HG02885 (cell line): ENCODE measurements around the gene SV2C.

Experiments
- ATAC-seq: cut with Tn5 transposase; IDR thresholded peaks from one replicate; pipeline ENCODE4 v1.9.1; 2021; ENCODE audit warnings: mild to moderate bottlenecking; ENCODE audit not compliant: unreplicated experiment, poor library complexity

SV2C gene

DNA sequence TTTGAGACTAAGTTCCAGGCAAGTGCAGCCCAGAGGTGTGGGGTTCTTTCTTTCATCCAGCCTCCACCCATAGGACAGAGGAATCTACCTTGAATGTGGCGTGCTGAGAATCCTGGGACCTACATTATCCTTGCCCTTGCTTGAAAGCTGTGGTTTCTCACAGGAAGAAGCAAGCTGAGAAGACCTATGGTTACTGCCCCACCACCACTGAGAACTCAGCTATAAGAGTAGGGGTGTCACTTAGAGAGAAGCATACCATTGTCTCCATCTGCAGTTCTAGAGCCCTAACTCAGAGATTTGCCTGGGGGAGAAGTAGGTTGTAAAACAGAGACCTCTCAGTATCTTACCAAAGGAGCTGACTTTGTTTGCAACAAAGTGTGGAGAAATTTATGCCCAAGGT, 72.4 kb downstream of the SV2C start:
- no peak for ATAC-seq

GRCh38 chr5:76162335-76162734, 79.2 kb downstream of the SV2C start:
- no peak for ATAC-seq

- no peak for ATAC-seq
These were observed 80.0 kb downstream of the SV2C start for GRCh38 chr5:76163111-76163628.

GRCh38 chr5:76165029-76165428, 81.8 kb downstream of the SV2C start:
- ATAC-seq = no peak

- ATAC-seq = no peak
These were observed 82.7 kb downstream of the SV2C start for GRCh38 chr5:76165711-76166374.

DNA sequence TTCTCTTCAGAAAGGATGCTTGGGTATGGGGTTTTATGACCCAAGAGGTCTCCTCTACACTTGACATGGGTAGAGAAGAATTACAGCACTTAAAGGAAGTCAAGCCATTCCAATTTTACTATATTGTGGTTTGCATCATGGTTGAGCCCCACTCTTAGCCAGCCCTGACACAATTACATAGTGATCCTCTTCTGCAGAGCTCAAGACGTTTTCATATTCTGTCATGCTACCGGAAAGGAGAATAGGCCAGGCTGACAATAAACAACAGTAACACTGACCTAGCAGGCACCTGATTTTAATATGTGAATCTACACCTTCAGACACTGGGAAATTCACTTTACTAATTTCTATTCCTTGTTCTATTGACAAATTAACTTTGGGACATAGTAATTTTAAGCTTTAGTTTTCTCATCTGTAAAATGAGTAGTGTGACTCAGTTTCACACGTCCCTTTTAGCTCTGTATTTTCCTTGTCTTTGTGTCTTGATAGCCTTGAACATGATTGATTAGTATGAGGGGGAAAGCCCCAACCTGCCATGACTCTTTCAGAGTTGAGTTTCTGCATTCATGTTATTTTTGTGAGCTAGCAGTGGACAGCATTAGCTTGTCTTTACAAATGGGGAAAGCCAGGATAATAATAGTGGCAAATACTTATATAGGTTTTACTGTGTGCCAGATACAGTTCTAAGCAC, 83.8 kb downstream of the SV2C start:
- ATAC-seq = no peak

DNA sequence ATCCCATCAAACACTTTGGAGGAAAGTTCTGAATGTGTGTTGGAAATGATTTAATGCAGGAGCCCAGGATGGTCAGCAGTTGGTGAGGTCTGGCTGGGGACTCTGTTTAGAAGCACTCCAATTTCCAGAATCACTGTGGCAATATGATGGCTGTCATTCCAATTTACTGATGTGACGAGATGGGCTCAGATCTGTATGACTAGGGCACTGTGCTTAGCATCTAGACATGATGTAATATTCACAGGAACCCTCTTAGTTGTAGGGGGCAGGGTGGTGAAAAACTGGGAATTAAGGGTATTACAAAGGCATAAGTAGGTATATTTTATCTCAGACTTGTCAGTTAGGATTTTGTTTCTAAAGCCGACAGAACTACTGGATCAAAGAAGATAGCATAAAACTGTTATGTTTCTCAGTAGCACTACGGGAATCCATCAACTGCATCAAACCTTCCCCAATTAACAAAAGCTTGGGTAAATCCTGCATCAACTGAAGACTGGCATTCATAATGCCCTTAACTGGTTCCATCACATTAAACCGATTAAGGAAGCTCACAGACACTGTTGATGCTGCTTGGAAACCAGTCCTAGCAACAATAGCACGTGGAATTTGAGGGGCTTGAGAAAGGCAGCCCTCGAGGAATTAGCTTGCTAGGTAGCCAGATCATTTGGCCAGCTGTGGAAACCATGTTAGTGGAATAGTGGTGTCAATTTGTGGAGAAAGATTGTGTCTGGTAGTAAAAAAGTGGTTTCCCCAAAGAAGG, 86.1 kb downstream of the SV2C start:
- ATAC-seq = no peak

DNA sequence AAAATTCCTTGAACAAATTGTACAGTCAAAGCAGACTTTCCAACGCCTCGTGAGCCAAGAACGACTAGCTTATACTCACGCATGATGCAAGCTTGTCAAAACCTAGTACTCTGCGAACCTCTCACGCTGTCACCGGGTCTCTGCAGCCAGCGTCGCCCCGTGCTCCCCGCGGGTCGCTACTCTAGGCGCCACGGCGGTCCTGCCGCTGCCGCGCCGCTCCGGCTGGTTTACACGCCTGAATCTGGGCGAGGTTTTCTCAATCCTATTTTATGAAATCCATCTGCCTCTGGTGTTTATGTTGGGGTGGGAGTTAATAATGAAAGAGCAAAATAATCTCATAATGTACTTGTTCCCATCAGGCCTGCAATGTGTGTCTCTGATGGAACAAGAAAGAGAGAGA, 90.9 kb downstream of the SV2C start:
- ATAC-seq = no peak

DNA sequence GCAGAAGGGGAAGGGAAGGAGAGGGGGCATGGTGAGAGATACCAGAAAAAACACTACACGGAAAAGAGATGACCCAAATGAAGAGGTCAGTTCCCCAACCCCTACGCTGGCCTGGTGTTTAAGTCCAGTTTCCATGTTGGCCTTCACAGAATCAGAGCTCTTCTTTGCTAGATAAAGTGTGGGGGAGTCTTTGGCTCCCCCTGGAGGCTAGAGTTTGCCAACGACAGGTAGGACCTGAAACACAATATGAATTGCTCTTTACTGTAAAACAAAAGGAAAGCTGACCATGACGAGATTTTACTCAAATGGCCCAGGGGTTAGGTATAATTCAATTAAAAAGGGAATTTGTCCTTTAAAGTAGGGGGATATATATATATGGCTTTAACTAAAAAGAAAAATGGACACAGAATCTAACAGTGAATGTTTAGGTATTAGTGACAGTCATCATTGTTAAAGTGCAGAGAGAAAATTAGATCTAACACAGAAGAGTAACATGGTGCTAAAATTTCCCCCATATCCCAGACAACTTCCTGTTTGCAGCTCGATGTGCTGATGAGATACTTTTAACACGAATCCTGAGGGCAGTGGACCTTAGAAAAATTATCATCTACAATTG, 92.0 kb downstream of the SV2C start:
- ATAC-seq = peak; percentile 66

DNA sequence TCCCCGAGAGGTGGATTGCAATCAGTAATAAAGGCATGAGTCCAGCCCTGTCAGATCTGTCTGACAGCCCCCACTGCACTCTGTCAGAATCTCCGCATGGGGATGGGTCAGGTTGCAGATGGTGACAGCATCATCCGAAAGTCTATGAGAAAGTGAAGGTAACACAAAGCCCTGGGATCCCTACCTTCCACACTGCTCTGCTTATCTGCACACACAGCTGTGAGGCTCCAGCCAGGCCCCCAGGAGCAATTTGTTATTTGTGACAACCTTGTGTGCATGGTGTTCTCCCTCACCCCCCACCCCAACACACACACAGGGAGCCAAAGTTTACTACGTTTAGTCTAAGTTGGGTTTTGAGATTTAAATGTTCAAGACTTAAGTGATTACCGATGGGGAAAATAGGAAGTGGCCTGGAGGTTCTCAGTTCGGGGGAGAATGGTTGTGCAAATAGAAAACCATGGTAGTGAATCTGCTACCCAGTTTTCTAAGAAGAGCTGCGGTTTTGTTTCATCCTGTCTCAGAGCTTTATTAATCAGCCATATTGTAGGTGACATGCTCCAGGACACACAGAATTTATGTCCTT, 92.7 kb downstream of the SV2C start:
- ATAC-seq = peak; percentile 67

DNA sequence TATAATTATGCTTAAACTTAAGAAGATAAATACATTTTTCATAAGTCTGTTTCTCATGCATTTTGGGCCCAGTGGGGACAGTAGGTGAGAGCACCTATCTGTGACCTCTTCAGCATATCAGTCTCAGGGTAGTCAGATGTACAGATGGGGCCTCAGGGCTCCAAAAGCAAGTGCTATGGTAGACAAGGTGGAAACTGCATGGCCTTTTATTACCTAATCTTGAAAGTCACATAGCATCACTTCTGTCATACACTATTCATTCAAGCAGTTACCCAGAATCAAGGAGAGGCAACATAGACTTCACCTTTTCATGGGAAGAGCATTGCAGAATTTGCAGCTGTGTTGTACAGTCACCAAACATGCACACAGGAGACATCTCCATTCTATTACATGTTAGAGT, 94.8 kb downstream of the SV2C start:
- no peak for ATAC-seq

DNA sequence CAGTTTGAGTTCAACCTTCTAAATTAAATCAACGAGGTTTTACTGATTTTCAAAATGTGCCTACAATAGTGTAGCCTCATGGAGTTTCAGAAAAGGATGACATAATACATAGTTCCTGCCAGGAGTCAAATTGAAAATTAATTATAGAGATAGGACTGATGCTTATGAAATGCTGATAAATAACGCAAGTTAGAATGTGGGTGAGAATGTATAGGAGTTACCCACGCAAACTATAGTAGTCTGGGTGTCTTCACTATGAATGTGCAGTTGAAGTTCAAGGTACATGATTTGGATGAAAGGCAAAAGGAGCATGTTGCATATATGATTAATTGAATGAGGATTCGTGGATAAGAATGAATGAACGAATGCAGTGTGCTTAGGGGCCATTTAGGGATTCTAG, 95.7 kb downstream of the SV2C start:
- no peak for ATAC-seq

DNA sequence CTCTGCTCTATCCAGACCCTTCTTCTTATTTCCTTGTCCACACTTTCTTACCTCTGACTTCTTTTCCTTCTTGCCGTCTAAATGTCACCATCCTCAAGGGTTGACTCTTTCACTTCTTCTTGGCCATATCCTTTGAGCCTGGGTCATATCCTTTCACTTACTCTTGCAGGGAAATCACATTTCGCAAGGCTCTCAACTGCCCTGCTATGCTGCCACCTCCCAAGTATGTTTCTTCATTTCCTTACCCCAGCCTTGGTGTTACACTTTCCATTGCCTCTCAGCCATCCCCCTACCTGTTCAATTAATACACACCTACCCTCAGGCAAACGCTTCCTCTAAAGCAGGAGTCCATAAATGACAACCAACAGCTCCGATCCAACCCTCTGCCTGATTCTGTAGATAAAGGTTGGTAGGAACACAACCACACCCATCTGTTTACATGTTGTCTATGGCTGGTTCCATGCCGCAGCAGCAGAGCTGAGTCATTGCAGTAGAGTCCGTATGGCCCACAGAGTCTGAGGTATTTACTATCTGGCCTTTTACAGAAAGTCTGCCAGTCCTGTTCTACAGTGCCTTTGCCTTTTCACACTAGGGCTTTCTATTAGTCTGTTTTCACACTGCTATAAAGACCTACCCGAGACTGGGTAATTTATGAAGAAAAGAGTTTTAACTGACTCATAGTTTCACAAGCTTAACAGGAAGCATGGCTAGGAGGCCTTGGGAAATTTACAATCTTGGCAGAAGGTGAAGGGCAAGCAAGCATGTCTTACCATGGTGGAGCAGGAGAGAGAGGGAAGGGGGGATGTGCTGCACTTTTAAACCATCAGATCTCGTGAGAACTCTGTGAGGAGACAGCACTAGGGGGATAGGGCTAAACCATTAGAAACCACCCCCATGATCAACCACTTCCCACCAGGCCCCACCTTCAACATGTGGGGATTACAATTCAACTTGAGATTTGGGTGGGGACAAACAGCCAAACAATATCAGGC, 97.9 kb downstream of the SV2C start:
- ATAC-seq = peak; percentile 87

DNA sequence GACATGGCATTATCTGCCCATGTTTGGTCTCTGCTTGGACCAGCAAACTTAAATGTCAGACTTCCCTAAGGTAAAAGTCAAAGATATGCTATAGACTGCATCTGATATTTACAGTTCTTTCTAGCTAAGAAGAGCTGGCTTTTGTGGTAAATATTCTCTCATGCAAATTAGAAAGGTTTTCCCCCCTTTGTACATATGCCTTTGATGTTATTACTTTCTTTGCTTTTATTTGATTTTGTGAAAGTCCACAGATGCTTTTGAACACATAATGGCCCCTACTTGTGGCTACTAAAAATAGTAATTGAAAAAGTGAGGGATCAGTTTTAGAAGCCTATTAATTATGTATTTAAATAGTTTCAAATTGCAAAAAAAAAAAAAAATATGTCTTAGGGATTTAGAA, 104.2 kb downstream of the SV2C start:
- ATAC-seq = no peak

DNA sequence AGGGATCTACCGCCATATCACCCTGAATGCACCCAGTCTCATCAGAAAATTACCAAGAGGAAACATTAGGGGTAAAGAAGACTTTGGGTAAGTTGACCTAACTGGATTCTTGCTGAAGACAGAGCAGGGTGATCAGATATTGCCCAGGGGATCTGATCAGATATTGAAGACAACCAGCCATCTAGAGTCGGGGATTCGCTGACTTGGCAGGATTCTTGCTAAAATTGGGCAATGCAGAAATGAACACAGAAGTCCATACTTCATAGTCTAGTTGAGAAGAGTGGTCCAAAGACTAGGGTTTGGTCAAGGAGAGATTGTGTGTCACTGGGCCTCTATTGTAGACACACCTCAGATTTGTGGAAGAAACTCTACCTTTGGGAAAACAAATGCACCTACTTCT, 107.2 kb downstream of the SV2C start:
- no peak for ATAC-seq

- ATAC-seq = no peak
These were observed 109.7 kb downstream of the SV2C start for GRCh38 chr5:76192837-76193236.

GRCh38 chr5:76193635-76194034, 110.5 kb downstream of the SV2C start:
- no peak for ATAC-seq

GRCh38 chr5:76194340-76194739, 111.2 kb downstream of the SV2C start:
- ATAC-seq = no peak

- ATAC-seq = no peak
These were observed 113.3 kb downstream of the SV2C start for GRCh38 chr5:76196457-76196856.
